GM10266 (cell line): ENCODE data around the gene DNPH1.

Source experiments
- DNase-seq: peaks from one replicate; pipeline ENCODE4 v3.0.0; 2012; ENCODE audit errors: extremely low spot score
- CTCF ChIP-seq: IDR thresholded peaks from 2 replicates; pipeline ENCODE4 v1.5.1; 2012; ENCODE audit warnings: mild to moderate bottlenecking, low read depth; ENCODE audit not compliant: control insufficient read depth, insufficient read depth; ENCODE audit errors: missing control alignments

Gene DNPH1

GRCh38 chr6:43229803-43230620 lies 731 bp upstream of the DNPH1 start:
- DNase-seq = no peak
- TF ChIP-seq CTCF = no peak

GRCh38 chr6:43226192-43226851 lies 3.0 kb downstream of the DNPH1 start:
- no peak for TF ChIP-seq CTCF
- no peak for DNase-seq

GRCh38 chr6:43223175-43223574 lies 6.1 kb downstream of the DNPH1 start:
- no peak for TF ChIP-seq CTCF
- no peak for DNase-seq

GRCh38 chr6:43222418-43223059 lies 6.7 kb downstream of the DNPH1 start:
- TF ChIP-seq CTCF = no peak
- no peak for DNase-seq

- no peak for TF ChIP-seq CTCF
- DNase-seq = no peak
These were observed 8.0 kb downstream of the DNPH1 start for GRCh38 chr6:43221046-43221972.

GRCh38 chr6:43220439-43220951 lies 8.8 kb downstream of the DNPH1 start:
- no peak for TF ChIP-seq CTCF
- DNase-seq = no peak
